Measurements from ENCODE around the gene TMBIM4.

The TMBIM4 gene

GRCh38 chr12:66137937-66138336, 31.9 kb downstream of the TMBIM4 start:
- no peak for DNase-seq

- DNase-seq = no peak
Measured at GRCh38 chr12:66132408-66132807, 37.4 kb downstream of the TMBIM4 start.

- no peak for DNase-seq
Measured at GRCh38 chr12:66131067-66131688, 38.6 kb downstream of the TMBIM4 start.

- DNase-seq = peak; percentile 89
Measured at GRCh38 chr12:66130267-66131066, 39.3 kb downstream of the TMBIM4 start, which contains the start of gene LLPH. Gene LLPH (minus strand): TSS chr12:66130750. CDS start chr12:66129106, 1,644 bp downstream.

- no peak for DNase-seq
Measured at GRCh38 chr12:66129934-66130266, 39.9 kb downstream of the TMBIM4 start.

- DNase-seq = no peak
Measured at GRCh38 chr12:66127650-66128049, 42.1 kb downstream of the TMBIM4 start.

- no peak for DNase-seq
Measured at GRCh38 chr12:66120477-66120876, 49.3 kb downstream of the TMBIM4 start.

GRCh38 chr12:66119870-66120241, 49.9 kb downstream of the TMBIM4 start:
- no peak for DNase-seq

GRCh38 chr12:66119229-66119869, 50.4 kb downstream of the TMBIM4 start:
- no peak for DNase-seq

GRCh38 chr12:66118240-66118891, 51.4 kb downstream of the TMBIM4 start:
- no peak for DNase-seq

GRCh38 chr12:66117242-66117641, 52.6 kb downstream of the TMBIM4 start:
- DNase-seq = no peak

GRCh38 chr12:66115071-66115600, 54.7 kb downstream of the TMBIM4 start:
- DNase-seq = no peak

GRCh38 chr12:66113471-66113870, 56.3 kb downstream of the TMBIM4 start:
- DNase-seq = no peak

GRCh38 chr12:66111605-66112004, 58.2 kb downstream of the TMBIM4 start:
- no peak for DNase-seq

GRCh38 chr12:66109056-66109455, 60.7 kb downstream of the TMBIM4 start:
- DNase-seq = no peak

GRCh38 chr12:66108386-66108785, 61.4 kb downstream of the TMBIM4 start:
- no peak for DNase-seq

- DNase-seq = peak; percentile 19
Measured at GRCh38 chr12:66107451-66107915, 62.3 kb downstream of the TMBIM4 start.

GRCh38 chr12:66103016-66103913, 66.5 kb downstream of the TMBIM4 start:
- DNase-seq = no peak

GRCh38 chr12:66092559-66093269, 77.1 kb downstream of the TMBIM4 start:
- no peak for DNase-seq

GRCh38 chr12:66090157-66090556, 79.6 kb downstream of the TMBIM4 start:
- no peak for DNase-seq

- DNase-seq = peak; percentile 41
Measured at GRCh38 chr12:66087365-66087943, 82.3 kb downstream of the TMBIM4 start.
